ENCODE data around the gene YY1. TPM values are rescaled to one million over a fixed set of nuclear protein-coding genes. Genes with fewer than 3 reads are reported as not detected.

The YY1 gene
- total and polyA plus RNA-seq, 10 donors = 28.4 to 64.1 (median 56.9) TPM

DNA sequence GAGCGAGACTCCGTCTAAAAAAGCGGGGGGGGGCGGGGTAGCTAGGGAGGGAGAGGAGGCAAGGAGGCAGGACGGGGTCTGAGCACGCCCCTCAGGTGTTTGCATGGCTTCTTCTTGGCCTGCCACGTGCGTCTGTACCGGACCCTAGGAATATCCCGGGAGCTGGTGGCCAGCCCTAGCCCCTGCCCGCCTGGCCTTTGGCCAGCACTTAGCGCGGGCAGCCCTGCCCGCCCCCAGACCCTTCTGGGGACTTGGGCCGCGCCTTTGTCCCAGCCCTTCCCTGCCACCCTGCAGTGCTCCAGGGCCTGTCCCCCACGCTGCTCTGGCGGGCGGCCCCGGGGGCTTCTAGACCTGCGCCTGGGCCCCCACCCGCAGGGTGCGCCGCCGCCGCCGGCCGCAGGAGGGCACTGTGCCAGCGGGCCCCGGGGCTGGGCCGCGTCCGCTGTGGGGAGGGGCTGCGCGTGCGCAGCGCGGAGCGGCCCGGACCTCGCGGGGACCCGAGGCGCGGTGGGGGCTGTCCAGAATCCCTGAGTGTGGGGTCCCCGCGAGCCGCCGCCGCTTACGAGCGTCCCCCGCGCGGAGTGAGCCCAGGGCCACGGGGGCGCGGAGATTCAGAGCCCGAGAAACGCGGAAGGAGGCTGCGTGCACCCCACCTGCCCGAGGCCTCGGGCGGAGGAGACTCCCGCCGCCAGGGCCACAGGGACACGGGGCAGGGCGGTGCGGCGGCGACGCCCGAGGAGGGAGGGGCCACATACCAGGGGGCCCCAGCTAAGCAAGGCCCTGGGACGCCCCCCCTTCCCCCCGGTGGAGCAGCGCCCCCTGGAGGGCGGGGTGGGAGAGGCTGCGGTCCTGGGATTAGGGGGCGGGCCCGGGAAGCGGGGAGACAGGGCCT, 46.3 kb downstream of the YY1 start:
- peaks cover 0 to 32% (median 0%) of the 10 kb centered on the region in 6 donors for H3K36me3 ChIP-seq
- H3K4me1 ChIP-seq = peaks cover 3 to 67% (median 23%) of the 10 kb centered on the region in 6 donors
- WGBS, 5 donors = 1 to 3% (median 2%) methylated on average over 16 to 81 of the region's 82 CpGs
- H3K9me3 ChIP-seq = no peaks in the 10 kb centered on the region
- H3K27me3 ChIP-seq (replicated peaks in 1 of 7) = no peaks in the 10 kb centered on the region
- intact Hi-C loops (cut with DNase I; ENCODE audit: low total_unique reads) = loop anchor here (10.0 kb wide), 1 partner anchor 90 kb away; the partner anchor contains the start of gene WDR25
- TF ChIP-seq, protein P1, sequence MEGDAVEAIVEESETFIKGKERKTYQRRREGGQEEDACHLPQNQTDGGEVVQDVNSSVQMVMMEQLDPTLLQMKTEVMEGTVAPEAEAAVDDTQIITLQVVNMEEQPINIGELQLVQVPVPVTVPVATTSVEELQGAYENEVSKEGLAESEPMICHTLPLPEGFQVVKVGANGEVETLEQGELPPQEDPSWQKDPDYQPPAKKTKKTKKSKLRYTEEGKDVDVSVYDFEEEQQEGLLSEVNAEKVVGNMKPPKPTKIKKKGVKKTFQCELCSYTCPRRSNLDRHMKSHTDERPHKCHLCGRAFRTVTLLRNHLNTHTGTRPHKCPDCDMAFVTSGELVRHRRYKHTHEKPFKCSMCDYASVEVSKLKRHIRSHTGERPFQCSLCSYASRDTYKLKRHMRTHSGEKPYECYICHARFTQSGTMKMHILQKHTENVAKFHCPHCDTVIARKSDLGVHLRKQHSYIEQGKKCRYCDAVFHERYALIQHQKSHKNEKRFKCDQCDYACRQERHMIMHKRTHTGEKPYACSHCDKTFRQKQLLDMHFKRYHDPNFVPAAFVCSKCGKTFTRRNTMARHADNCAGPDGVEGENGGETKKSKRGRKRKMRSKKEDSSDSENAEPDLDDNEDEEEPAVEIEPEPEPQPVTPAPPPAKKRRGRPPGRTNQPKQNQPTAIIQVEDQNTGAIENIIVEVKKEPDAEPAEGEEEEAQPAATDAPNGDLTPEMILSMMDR (IDR thresholded peaks at IDR 0.05 in 8 of 11, conservative IDR thresholded peaks at IDR 0.05 in 3 of 11) = peak; percentile 63 to 90 (median 79)
- TF ChIP-seq POLR2A (IDR thresholded peaks at IDR 0.05) (no peak), POLR2AphosphoS5 (IDR thresholded peaks at IDR 0.05) (peak; percentile 82 to 86 (median 83))
- peak; percentile 95 for DNase-seq
- peak overlapping the region; percentile 59 to 91 (median 74) for H3K4me3 ChIP-seq
- H3K27ac ChIP-seq = peak overlapping the region; percentile 77 to 97 (median 94)

DNA sequence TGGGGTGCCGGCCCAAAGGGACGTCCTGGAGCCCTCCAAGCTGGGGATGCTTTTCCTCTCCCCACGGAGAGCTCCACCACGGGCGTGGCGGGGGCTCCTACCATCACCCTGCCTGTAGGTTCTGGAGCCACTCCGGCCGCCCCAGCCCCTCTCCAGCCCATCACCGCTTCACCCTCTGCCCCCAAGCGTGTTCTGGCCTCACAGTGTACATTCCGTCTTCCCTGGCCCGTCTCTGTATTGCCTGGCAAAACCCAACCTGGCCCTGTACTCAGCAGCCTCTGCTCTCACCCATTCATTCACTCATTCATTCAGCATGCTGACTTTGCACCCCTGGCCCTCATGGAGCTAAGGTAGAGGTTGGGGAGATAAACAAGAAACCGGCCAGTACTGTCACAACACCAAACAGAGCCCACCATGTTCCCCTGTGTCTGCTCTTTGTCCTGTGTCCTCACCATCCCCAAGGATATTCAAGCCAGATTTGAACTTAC, 47.0 kb downstream of the YY1 start:
- WGBS, 5 donors = 40 to 56% (median 42%) methylated on average over 10 to 13 of the region's 13 CpGs
- DNase-seq = no peak
- Histone ChIP-seq H3K27me3 (replicated peaks in 1 of 7) (no peaks in the 10 kb centered on the region), H3K4me1 (peaks cover 7 to 69% (median 27%) of the 10 kb centered on the region in 6 donors), H3K36me3 (peaks cover 0 to 29% (median 0%) of the 10 kb centered on the region in 6 donors), H3K27ac (peak overlapping the region; percentile 77 to 97 (median 94)), H3K9me3 (no peaks in the 10 kb centered on the region), H3K4me3 (peak overlapping the region; percentile 59 to 91 (median 74))
- intact Hi-C loops (cut with DNase I; ENCODE audit: low total_unique reads) = loop anchor here (10.0 kb wide), 1 partner anchor 89 kb away; the partner anchor contains the start of gene WDR25
- no peak for TF ChIP-seq POLR2A (IDR thresholded peaks at IDR 0.05)
- TF ChIP-seq, protein P1 (IDR thresholded peaks at IDR 0.05 in 8 of 11, conservative IDR thresholded peaks at IDR 0.05 in 3 of 11) = no peak
- no peak for TF ChIP-seq POLR2AphosphoS5 (IDR thresholded peaks at IDR 0.05)

DNA sequence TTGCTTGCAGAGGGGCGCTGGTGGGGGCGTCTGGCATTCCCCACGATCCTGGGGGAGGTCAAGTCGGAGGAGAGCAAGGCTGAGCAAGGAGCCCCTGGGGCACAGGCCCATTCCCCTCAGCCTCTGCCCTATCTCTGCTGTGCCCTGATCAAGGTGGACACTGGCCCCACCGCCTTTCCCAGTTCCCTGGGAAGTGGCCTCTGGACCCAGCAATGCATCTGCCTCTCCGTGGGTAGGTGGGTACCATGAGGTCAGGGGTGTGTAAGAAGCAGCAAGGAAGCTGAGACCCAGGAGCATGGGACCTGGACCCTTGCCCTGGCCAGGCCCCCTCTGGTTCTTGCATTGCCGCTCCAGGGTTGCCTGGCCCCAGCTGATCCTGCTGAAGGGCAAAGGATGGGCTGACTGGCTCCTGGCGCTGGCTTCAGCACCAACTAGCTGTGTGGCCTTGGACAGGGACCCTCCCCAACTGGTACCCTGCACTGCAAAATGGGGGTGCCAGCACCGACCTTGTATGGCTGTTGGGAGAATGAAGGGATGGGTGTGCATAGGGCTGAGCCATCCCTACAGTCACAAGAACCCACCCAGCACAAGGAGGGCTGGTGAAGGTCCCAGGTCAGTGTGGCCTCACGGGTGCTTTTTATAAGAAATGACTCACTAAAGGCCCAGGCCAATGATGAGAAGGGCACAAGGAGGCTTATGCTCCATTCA, 47.7 kb downstream of the YY1 start:
- H3K9me3 ChIP-seq = no peaks in the 10 kb centered on the region
- peaks cover 0 to 29% (median 3%) of the 10 kb centered on the region in 6 donors for H3K36me3 ChIP-seq
- DNase-seq = no peak
- no peak for TF ChIP-seq POLR2AphosphoS5 (IDR thresholded peaks at IDR 0.05)
- TF ChIP-seq POLR2A (IDR thresholded peaks at IDR 0.05) = no peak
- TF ChIP-seq, protein P1 (IDR thresholded peaks at IDR 0.05 in 8 of 11, conservative IDR thresholded peaks at IDR 0.05 in 3 of 11) = no peak
- no peak overlapping the region for H3K27ac ChIP-seq
- no peaks in the 10 kb centered on the region for H3K27me3 ChIP-seq (replicated peaks in 1 of 7)
- intact Hi-C loops (cut with DNase I; ENCODE audit: low total_unique reads) = loop anchor here (10.0 kb wide), 1 partner anchor 88 kb away; the partner anchor contains the start of gene WDR25
- H3K4me3 ChIP-seq = no peak overlapping the region
- WGBS, 5 donors = 77 to 86% (median 81%) methylated on average over 8 to 10 of the region's 10 CpGs
- H3K4me1 ChIP-seq = peaks cover 7 to 64% (median 27%) of the 10 kb centered on the region in 6 donors
